T-helper 2 cell treated with Interferon-gamma antibody and Interleukin-4, amounts not matched to agents 100 ng/mL and 5 ng/mL, for 36 hours (primary cell): ENCODE measurements around the gene ILDR1. TPM values are rescaled to one million over a fixed set of nuclear protein-coding genes. Genes with fewer than 3 reads are reported as not detected.
"Not testable (repeated sequence)": the region's sequence is repeated elsewhere in the genome, so short reads cannot be mapped to it uniquely, and the experiment has no call there.

ENCODE experiments used
- intact Hi-C: fragments of 100-400 bp; cut with micrococcal nuclease; formaldehyde crosslinking; loops from one replicate; pipeline ENCODE4 v1.15.1; 2023
- total RNA-seq: library from RNA; stranded (reverse); gene quantifications from 2 replicates; pipeline ENCODE4 v1.2.3, GENCODE V29; 2022

The ILDR1 gene
- 0.43 TPM in 2 replicates for total RNA-seq

GRCh38 chr3:122021811-122022401 lies at the start of gene ILDR1:
Gene ILDR1 (minus strand): TSS chr3:122022247. CDS start chr3:122022077, 170 bp downstream.
- intact Hi-C loops, result no loop called here

- intact Hi-C loops, result loop anchor here (1.0 kb wide), 1 partner anchor 8 kb away; no protein-coding TSS in a partner anchor
Observed at GRCh38 chr3:122067588-122068240, 45.7 kb upstream of the ILDR1 start.

GRCh38 chr3:122067214-122067550 lies 45.1 kb upstream of the ILDR1 start:
- intact Hi-C loops, result loop anchor here (1.0 kb wide), 1 partner anchor 8 kb away; no protein-coding TSS in a partner anchor

- intact Hi-C loops, result loop anchor here (1.0 kb wide), 1 partner anchor 9 kb away; no protein-coding TSS in a partner anchor
Observed at GRCh38 chr3:122066331-122067213, 44.5 kb upstream of the ILDR1 start.

- intact Hi-C loops, result no loop called here
Observed at GRCh38 chr3:122064326-122064725, 42.3 kb upstream of the ILDR1 start.

GRCh38 chr3:122063908-122064307 lies 41.9 kb upstream of the ILDR1 start:
- intact Hi-C loops, result no loop called here

- intact Hi-C loops, result no loop called here
Observed at GRCh38 chr3:122060040-122060698, 38.1 kb upstream of the ILDR1 start.

GRCh38 chr3:122058294-122058693 lies 36.2 kb upstream of the ILDR1 start:
- intact Hi-C loops, result no loop called here

GRCh38 chr3:122057671-122058070 lies 35.6 kb upstream of the ILDR1 start:
- intact Hi-C loops, result no loop called here

- intact Hi-C loops, result no loop called here
Observed at GRCh38 chr3:122055215-122055614, 33.2 kb upstream of the ILDR1 start, which contains the start of gene CD86. Gene CD86 (plus strand): TSS chr3:122055362. CDS start chr3:122055490, 128 bp downstream.

GRCh38 chr3:122052968-122053367 lies 30.9 kb upstream of the ILDR1 start:
- intact Hi-C loops, result no loop called here

- intact Hi-C loops, result not testable (repeated sequence)
Observed at GRCh38 chr3:122047773-122048172, 25.7 kb upstream of the ILDR1 start.

- intact Hi-C loops, result not testable (repeated sequence)
Observed at GRCh38 chr3:122047296-122047695, 25.2 kb upstream of the ILDR1 start.

- intact Hi-C loops, result no loop called here
Observed at GRCh38 chr3:122033023-122033422, 11.0 kb upstream of the ILDR1 start.

GRCh38 chr3:122032531-122032930 lies 10.5 kb upstream of the ILDR1 start:
- intact Hi-C loops, result no loop called here

- intact Hi-C loops, result no loop called here
Observed at GRCh38 chr3:122031123-122031468, 9.0 kb upstream of the ILDR1 start.

- intact Hi-C loops, result loop anchor here (1.0 kb wide), 1 partner anchor 47 kb away; no protein-coding TSS in a partner anchor
Observed at GRCh38 chr3:122030381-122031122, 8.5 kb upstream of the ILDR1 start.

- intact Hi-C loops, result no loop called here
Observed at GRCh38 chr3:122025296-122025695, 3.2 kb upstream of the ILDR1 start.

- intact Hi-C loops, result no loop called here
Observed at GRCh38 chr3:122024800-122025199, 2.8 kb upstream of the ILDR1 start.

GRCh38 chr3:122023335-122023910 lies 1.4 kb upstream of the ILDR1 start:
- intact Hi-C loops, result no loop called here
